Ecto neural progenitor cell (in vitro differentiated cells): Measurements from ENCODE around the gene NECAB2.

Source experiments
- DNase-seq: peaks from one replicate; pipeline ENCODE4 v3.0.0-alpha.2; 2018; ENCODE audit warnings: low spot score

Gene NECAB2

GRCh38 chr16:84024854-84025253, 56.8 kb downstream of the NECAB2 start:
- DNase-seq = no peak

- DNase-seq = no peak
These were observed 58.6 kb downstream of the NECAB2 start for GRCh38 chr16:84026606-84027005.

GRCh38 chr16:84027625-84028024, 59.6 kb downstream of the NECAB2 start:
- DNase-seq = no peak

GRCh38 chr16:84029297-84030047, 61.4 kb downstream of the NECAB2 start:
- no peak for DNase-seq

- no peak for DNase-seq
These were observed 63.5 kb downstream of the NECAB2 start for GRCh38 chr16:84031556-84031955.

GRCh38 chr16:84032458-84033178, 64.6 kb downstream of the NECAB2 start:
- no peak for DNase-seq

GRCh38 chr16:84033251-84034195, 65.5 kb downstream of the NECAB2 start:
- no peak for DNase-seq

GRCh38 chr16:84034516-84034915, 66.5 kb downstream of the NECAB2 start:
- DNase-seq = no peak

- DNase-seq = no peak
These were observed 68.1 kb downstream of the NECAB2 start for GRCh38 chr16:84036131-84036530.

- DNase-seq = no peak
These were observed 69.0 kb downstream of the NECAB2 start for GRCh38 chr16:84036982-84037425.

GRCh38 chr16:84038469-84038868, 70.4 kb downstream of the NECAB2 start:
- DNase-seq = no peak

GRCh38 chr16:84039696-84040095, 71.7 kb downstream of the NECAB2 start:
- DNase-seq = no peak

- no peak for DNase-seq
These were observed 72.3 kb downstream of the NECAB2 start for GRCh38 chr16:84040226-84040822.

- no peak for DNase-seq
These were observed 73.1 kb downstream of the NECAB2 start for GRCh38 chr16:84040823-84041820.

- DNase-seq = no peak
These were observed 73.8 kb downstream of the NECAB2 start for GRCh38 chr16:84041881-84042280.

GRCh38 chr16:84042308-84042878, 74.3 kb downstream of the NECAB2 start, which contains the start of gene SLC38A8:
TSS of gene SLC38A8 (minus strand) at chr16:84042795. CDS start at chr16:84042157, 638 bp downstream.
- no peak for DNase-seq

- DNase-seq = no peak
These were observed 74.9 kb downstream of the NECAB2 start for GRCh38 chr16:84042879-84043485.

- no peak for DNase-seq
These were observed 75.6 kb downstream of the NECAB2 start for GRCh38 chr16:84043486-84044117.

- DNase-seq = no peak
These were observed 76.1 kb downstream of the NECAB2 start for GRCh38 chr16:84044118-84044488.
